Fibroblast of skin of left quadriceps (primary cell): ENCODE measurements around the gene PADI6.
"Not testable (repeated sequence)": the region's sequence is repeated elsewhere in the genome, so short reads cannot be mapped to it uniquely, and the experiment has no call there.

Experiments used
- DNase-seq, 2 experiments: peaks; one replicate each; pipeline ENCODE4 v3.0.0-alpha.2; 2013; ENCODE audit warnings: low read depth in 2 of 2

PADI6 gene

DNA sequence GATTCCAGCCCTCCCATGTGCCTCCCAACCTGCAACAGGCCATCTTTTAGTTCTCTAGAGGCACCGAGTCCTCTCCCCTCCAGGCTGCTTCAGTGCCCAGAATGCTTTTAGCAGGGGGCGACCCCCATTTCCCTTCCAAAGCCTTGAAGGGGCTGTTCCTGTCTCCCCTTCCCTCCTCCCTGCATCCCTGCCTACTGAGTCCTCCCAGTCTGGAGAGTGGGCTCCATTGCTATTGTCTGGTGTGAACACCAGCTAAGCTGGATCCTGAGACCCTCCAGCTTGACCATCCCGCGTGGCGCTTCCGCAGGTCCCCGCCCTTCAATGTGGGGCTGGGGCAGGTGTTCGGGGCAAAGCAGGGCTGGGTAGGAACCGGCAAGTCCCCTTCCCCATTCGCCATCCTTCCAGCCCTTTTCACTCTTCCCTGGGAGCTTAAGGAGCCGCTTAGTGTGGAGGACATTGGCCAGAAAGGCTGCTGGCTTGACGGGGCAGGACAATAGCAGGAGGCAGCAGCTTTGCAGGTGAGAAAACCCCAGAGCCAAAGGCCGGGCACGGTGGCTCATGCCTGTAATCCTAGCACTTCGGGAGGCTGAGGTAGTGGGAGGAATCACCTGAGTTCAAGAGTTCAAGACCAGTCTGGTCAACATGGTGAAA, 32.2 kb downstream of the PADI6 start:
- no peak for DNase-seq

GRCh38 chr1:17404820-17405219, 32.8 kb downstream of the PADI6 start:
- no peak for DNase-seq

DNA sequence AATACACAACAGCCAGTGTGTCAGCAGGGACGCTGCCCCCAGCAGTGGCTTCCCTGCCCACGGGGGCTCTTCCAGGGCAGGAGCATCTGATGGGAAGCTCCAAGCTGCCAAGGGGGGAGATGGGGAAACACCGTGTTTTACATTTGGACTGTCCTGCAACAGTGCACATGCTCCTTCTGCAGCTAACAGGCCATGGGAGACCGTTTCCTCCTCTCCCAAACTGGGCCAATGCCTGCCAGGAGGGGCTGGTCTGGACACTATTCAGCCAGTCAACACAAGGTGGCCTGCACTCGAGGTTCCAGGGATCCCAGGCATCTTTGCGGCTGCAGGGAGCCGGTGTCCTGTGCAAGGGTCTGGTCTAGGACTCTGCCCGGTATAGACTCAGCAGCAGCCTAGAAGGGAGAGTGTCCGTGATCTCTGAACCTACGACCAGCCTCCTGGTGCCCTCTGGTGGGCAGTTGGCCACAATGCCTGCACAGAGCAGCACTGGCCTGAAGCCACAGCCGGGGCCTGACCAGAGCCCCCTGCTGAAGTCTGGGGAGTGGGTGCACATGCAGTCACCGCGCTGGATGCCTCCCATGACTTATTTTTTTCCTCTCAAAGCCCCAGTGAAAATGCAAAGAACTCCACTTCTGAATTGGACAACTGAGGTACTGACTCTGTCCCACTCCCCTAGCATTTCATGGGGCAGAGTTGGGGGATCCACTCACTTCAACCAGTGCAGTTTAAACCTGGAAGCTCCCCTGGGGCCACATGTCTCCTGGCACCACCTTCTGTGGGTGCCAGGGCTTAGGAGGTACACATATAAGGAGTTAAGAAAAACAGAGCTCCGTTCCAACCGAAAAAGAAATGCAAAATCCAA, 34.1 kb downstream of the PADI6 start:
- DNase-seq = peak; percentile 3 to 4

DNA sequence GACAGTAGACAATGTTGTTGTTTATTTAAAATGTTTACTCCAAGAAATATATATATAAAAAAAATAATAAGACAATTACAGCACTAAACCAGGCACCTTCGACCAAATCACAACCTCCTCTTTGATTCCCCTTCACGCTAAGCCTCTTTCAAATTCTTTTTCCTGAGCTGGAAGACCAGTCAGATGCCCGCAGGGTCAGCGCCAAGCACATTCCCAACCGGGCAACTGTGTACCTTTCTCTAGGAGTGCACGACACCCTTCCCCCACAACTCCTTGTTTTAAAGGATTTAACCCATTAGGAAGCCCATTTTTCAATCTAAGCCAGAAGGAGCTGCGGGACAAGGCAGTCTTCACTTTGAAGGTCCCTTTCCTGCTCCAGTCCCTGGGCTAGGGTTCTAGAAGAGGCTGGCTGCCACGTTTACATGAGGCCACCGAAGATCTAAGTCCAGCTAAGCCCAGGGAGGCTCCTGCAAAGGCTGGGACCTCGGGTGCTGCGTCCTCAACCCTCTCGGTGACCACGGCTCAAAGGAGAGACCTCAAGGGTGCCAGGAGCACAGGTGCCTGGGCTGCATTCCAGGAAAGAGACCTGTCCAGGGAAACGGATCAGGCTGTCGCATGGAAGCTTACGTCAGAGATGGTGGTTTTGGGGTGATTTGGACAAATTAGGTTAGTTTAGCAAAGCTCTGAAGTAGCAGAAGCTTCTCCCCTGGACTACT, 34.9 kb downstream of the PADI6 start:
- DNase-seq = not testable (repeated sequence)

DNA sequence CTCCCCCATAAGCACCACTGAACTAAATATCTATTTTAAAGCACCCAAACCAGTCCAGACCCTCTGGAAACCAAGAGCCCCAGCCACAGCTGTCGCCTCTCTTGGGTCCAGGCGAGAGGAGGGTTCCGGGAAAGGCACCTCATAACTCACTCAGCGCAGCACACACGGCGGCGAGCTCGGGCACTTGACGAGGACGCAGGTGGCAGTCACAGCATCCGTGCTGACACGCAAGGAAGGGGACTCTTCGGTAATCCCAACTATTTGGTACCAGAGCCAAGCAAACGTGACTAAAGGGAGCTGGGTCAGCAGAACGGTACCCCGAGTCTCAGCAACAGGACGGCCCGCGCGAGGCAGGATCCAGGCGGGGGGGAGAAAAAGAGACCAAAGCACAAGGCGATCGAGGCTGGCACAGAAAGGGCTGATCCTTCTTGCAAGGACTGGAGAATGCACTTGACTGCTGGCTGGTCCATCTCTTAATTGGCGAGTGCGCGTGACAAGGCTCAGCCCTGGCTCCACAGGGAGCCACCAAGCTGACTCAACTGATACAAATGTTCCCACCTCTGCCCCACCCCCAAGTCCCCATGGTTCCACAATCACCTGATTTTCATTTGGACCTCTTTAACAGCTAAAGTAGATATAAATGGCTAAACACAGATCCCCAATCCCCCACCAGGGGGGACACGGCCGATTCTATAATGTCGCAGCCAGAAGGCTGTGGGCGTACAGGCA, 36.0 kb downstream of the PADI6 start:
- DNase-seq = not testable (repeated sequence)

- no peak for DNase-seq
Measured at GRCh38 chr1:17409391-17409811, 37.4 kb downstream of the PADI6 start.

DNA sequence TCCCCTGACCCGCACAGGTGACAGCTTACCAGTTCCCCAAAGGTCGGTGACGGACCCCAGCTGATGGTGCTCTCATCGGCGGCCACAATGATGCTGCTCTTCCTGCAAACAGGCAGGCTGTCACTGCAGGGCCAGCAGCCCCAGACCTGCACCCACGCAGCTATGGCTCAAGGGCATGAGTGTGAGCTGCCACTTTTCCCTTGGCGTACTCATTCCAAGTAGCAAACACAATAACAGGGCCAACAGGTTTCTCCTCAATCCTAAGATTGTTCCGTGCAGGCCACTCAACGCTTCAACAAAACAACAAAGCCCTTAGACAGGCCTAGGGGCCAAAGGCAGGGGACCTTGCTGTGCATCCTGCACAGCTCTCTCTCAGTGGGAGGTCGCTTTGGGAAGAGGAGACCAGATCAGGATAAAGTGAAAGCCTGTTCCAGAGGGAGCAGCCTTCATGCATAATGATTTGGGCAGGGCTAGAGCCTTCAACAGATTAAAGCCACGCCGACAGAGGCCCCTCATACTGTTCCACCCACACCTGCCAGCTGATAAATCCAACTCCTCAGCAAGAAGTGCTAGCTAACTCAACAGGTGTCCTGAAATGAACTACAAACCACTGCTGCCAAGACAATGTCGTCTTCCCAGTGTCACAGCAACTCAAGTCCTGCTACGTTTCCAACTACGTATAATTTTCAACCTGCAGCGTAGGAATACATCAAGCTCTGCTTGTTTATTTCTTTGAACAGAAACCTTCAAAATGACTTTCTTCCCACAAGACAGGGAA, 40.3 kb downstream of the PADI6 start:
- no peak for DNase-seq

DNA sequence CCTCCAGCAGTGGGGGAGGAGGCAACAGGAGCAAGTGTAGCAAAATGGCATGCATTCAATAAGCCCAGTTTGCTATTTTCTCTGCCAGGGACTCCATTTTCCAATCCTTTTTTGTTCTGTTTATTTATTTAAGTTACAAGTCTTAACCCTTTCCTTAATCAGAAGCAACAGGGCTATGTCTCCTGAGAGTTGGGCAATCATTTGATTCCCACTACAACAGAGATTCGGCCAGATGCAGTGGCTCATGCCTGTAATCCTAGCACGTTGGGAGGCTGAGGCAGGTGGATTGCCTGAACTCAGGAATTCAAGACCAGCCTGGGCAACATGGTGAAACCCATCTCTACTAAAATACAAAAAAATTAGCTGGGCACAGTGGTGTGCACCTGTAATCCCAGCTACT, 42.0 kb downstream of the PADI6 start:
- no peak for DNase-seq

GRCh38 chr1:17416389-17416788, 44.4 kb downstream of the PADI6 start:
- DNase-seq = no peak

- no peak for DNase-seq
Measured at GRCh38 chr1:17419626-17420328, 47.8 kb downstream of the PADI6 start.

DNA sequence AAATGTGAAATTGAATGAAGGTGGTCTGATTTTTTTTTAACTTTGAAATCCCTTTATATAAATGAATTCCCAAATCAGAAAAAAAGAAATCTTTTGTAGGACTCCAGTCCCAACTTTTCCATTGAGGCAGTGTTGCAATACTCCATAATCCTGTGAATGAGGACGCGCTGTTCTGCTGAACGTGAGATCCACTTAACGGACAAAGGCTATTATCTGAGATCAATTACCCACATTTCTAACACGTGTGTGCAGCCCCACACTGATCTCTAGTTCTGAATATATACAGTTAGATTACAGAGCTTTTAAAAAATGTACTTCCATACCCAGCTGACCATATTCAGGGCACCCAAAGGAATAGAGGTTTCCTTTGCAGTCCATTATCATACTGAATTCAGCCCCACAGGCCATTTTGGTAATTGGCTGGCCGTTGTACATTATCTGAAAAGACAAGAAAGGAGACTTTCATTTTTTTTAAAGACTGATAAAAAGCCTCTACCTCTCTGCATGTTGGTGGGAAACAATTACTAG, 48.5 kb downstream of the PADI6 start:
- no peak for DNase-seq

DNA sequence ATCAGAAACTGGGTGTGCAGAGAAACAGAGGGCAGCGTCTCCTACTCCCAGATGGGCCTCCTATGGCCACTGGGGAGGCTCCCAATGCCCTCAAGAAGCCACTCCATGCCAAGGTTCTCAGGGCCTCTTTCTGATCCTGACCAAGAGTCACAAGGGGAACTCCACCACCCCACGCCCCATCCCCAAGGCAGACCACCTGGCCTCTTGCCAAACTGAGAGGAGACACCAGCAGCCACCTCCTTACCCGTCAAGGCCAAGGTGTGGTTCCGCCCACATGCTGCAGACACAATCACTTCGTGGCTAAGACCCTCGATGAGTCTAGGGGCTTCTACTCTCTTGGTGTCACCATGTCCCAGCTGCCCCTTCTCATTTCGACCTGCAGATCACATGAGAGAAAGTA, 50.5 kb downstream of the PADI6 start:
- DNase-seq = no peak

GRCh38 chr1:17423781-17424245, 51.8 kb downstream of the PADI6 start:
- no peak for DNase-seq

DNA sequence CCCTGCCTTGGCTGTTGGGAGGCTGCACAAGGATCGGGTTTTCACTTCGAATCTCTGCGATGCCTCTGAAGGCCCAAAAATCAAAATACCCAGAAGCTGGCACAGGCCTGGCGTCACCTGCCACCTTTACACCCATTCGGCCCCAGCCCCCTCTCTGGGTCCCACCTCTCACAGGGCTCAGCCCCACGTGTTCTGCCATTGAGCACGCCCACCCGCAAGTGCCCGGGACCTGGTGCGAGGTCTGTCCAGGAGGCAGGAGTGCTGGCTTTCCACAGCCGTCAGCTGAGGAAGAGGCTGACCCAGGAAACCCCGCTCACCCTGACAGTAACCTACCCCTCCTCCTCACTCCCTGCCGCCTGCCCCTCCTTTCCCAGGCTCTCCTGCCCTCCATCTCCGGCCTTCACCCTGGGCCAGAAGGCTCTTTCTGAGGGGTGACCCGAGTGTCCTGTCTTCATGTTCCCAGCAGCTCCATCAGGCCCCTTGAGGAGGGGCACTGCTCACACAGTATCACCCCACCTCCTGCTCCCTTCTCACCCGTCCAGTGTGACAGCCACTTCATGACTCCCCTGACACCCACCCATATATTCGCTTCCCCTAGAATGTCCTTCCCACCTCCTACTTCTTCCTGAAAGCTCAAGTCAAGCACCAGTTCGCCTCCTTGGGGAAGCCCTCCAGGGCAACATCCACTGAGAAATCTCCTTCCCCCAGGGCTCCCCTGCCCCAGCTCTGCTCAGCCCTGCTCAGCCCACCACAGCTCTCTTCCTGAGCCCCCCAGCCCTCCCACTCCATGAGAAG, 54.0 kb downstream of the PADI6 start:
- DNase-seq = no peak

- DNase-seq = no peak
Measured at GRCh38 chr1:17427696-17428660, 56.0 kb downstream of the PADI6 start.

- no peak for DNase-seq
Measured at GRCh38 chr1:17429183-17429582, 57.2 kb downstream of the PADI6 start.

- DNase-seq = no peak
Measured at GRCh38 chr1:17432412-17432811, 60.4 kb downstream of the PADI6 start.

- DNase-seq = no peak
Measured at GRCh38 chr1:17433261-17433660, 61.3 kb downstream of the PADI6 start.
